Adrenal gland (tissue), 5 donors: ENCODE measurements around the gene KPNA6.

ENCODE experiments used
- POLR2A ChIP-seq, 2 donors: fragments of 450-650 bp; IDR thresholded peaks; one replicate each; pipeline ENCODE4 v1.6.1; 2017; ENCODE audit warnings: antibody characterized with exemption in 2 of 2, mild to moderate bottlenecking in 2 of 2, moderate library complexity in 1 of 2
- TF ChIP-seq, protein P1 (sequence below), 6 experiments: fragments of 450-650 bp in 4 of 6; fragments of 200-600 bp in 2 of 6; sonication (generic) in 1 of 6; IDR thresholded peaks; 1 replicate in 5 of 6; 2 replicates in 1 of 6; pipeline versions ENCODE4 v1.5.1 to v1.8.0; 2016 to 2021; ENCODE audit warnings: antibody characterized with exemption in 6 of 6, mild to moderate bottlenecking in 2 of 6, moderate library complexity in 1 of 6
- donor health status: DM: no; HTN: no; CAD: no.

GRCh38 chr1:32115496-32115895 is 7.6 kb downstream of the KPNA6 start:
- TF ChIP-seq, protein P1, sequence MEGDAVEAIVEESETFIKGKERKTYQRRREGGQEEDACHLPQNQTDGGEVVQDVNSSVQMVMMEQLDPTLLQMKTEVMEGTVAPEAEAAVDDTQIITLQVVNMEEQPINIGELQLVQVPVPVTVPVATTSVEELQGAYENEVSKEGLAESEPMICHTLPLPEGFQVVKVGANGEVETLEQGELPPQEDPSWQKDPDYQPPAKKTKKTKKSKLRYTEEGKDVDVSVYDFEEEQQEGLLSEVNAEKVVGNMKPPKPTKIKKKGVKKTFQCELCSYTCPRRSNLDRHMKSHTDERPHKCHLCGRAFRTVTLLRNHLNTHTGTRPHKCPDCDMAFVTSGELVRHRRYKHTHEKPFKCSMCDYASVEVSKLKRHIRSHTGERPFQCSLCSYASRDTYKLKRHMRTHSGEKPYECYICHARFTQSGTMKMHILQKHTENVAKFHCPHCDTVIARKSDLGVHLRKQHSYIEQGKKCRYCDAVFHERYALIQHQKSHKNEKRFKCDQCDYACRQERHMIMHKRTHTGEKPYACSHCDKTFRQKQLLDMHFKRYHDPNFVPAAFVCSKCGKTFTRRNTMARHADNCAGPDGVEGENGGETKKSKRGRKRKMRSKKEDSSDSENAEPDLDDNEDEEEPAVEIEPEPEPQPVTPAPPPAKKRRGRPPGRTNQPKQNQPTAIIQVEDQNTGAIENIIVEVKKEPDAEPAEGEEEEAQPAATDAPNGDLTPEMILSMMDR (IDR thresholded peaks at IDR 0.05) = no peak
- TF ChIP-seq POLR2A (IDR thresholded peaks at IDR 0.05) = no peak
